Common myeloid progenitor, CD34-positive (primary cell): Measurements from ENCODE around the gene TMEM81. TPM values are rescaled to one million over a fixed set of nuclear protein-coding genes. Genes with fewer than 3 reads are reported as not detected.

Experiments
- CTCF ChIA-PET: fragments of 350-600 bp; sonication (Branson Sonifier 250); formaldehyde crosslinking; loops from one replicate; lab custom pipeline; 2021; ENCODE audit warnings: antibody characterized with exemption; lab: Charles Lee
- POLR2A ChIA-PET: fragments of 350-600 bp; sonication (Branson Sonifier 250); formaldehyde crosslinking; loops from one replicate; lab custom pipeline; 2021; ENCODE audit warnings: antibody characterized with exemption; lab: Charles Lee
- DNase-seq, 3 donors: peaks; one replicate each; pipeline versions ENCODE4 v3.0.0 to v3.0.0-alpha.2; 2013
- H3K27ac ChIP-seq, 2 experiments: 1 replicate in 1 of 2; 2 replicates in 1 of 2; pipeline ENCODE4 v1.7.0; 2013; ENCODE audit warnings: inconsistent platforms in 2 of 2, low read length in 2 of 2, mild to moderate bottlenecking in 2 of 2, low read depth in 1 of 2, moderate library complexity in 1 of 2; ENCODE audit not compliant: severe bottlenecking in 2 of 2, insufficient read depth in 1 of 2, poor library complexity in 1 of 2
- H3K27me3 ChIP-seq, 5 experiments: replicated peaks in 2 of 5; 1 replicate in 3 of 5; 2 replicates in 2 of 5; pipeline versions ENCODE4 v1.6.1 to v1.7.0; 2013; ENCODE audit warnings: low read length in 4 of 5, mild to moderate bottlenecking in 2 of 5, moderate library complexity in 2 of 5, inconsistent platforms in 1 of 5; ENCODE audit not compliant: insufficient read depth in 5 of 5, control insufficient read depth in 4 of 5
- H3K36me3 ChIP-seq, 4 experiments: 1 replicate in 2 of 4; 2 replicates in 2 of 4; pipeline versions ENCODE4 v1.6.1 to v1.7.0; 2013; ENCODE audit warnings: low read length in 3 of 4, control low read depth in 1 of 4, mild to moderate bottlenecking in 1 of 4; ENCODE audit not compliant: control insufficient read depth in 4 of 4, insufficient read depth in 4 of 4
- H3K4me1 ChIP-seq, 4 experiments: 1 replicate in 3 of 4; 2 replicates in 1 of 4; pipeline versions ENCODE4 v1.6.1 to v1.7.1; 2013; ENCODE audit warnings: low read length in 3 of 4, mild to moderate bottlenecking in 3 of 4, control low read depth in 1 of 4, inconsistent platforms in 1 of 4, moderate library complexity in 1 of 4; ENCODE audit not compliant: control insufficient read depth in 4 of 4, insufficient read depth in 4 of 4; ENCODE audit errors: control extremely low read depth in 1 of 4
- H3K4me3 ChIP-seq, 7 experiments: 1 replicate in 4 of 7; 2 replicates in 3 of 7; pipeline versions ENCODE4 v1.5.1 to v1.7.0; 2013; ENCODE audit warnings: mild to moderate bottlenecking in 7 of 7, low read length in 6 of 7, moderate library complexity in 6 of 7, inconsistent platforms in 2 of 7, low read depth in 2 of 7, control low read depth in 1 of 7; ENCODE audit not compliant: insufficient read depth in 4 of 7, control insufficient read depth in 1 of 7; ENCODE audit errors: extremely low read depth in 1 of 7
- H3K9me3 ChIP-seq, 5 experiments: 1 replicate in 4 of 5; 2 replicates in 1 of 5; pipeline versions ENCODE4 v1.6.1 to v1.7.1; 2013; ENCODE audit warnings: low read length in 4 of 5, mild to moderate bottlenecking in 2 of 5, inconsistent platforms in 1 of 5, low read depth in 1 of 5, moderate library complexity in 1 of 5; ENCODE audit not compliant: control insufficient read depth in 4 of 5, insufficient read depth in 2 of 5; ENCODE audit errors: control extremely low read depth in 1 of 5
- WGBS: methylation state at CpG from one replicate; pipeline ENCODE4 v1.1.5; 2013; ENCODE audit not compliant: insufficient coverage; 5-methylcytosine and 5-hydroxymethylcytosine counted together
- polyA plus RNA-seq: library from polyadenylated mRNA; unstranded; fragments of 120-200 nt; gene quantifications from one replicate; pipeline ENCODE4 v1.2.1, GENCODE V29; 2013

Gene TMEM81, protein sequence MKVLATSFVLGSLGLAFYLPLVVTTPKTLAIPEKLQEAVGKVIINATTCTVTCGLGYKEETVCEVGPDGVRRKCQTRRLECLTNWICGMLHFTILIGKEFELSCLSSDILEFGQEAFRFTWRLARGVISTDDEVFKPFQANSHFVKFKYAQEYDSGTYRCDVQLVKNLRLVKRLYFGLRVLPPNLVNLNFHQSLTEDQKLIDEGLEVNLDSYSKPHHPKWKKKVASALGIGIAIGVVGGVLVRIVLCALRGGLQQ
- polyA plus RNA-seq, result 1.2 TPM

DNA sequence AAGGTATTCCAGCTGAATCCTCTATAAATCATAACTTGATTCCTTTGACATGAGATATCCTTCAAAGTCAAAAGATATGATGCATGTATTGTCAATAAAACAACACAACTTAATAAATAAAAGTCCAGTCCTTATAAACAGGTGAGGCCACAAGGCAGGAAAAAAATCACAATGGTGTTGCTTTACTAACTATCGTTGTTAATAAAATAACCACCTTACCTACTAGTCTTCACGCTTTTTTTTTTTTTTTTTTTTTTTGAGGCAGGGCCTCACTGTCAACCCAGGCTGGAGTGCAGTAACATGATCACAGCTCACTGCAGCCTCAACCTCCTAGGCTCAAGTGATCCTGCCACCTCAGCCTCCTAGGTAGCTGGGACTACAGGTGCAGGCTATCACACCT lies at the start of gene TMEM81:
Gene TMEM81 (minus strand): TSS at position 101 of the 400 bp plus-strand sequence. CDS start 140 bp downstream, outside the sequence.
- POLR2A ChIA-PET, result no interaction called here
- WGBS, result no CpG with 5 or more reads among the region's 2 CpGs
- no peaks in the 10 kb centered on the region for H3K4me1 ChIP-seq
- H3K27me3 ChIP-seq, result no peaks in the 10 kb centered on the region
- no peak within 1 kb of the TSS for H3K27ac ChIP-seq
- DNase-seq, result no peak
- CTCF ChIA-PET, result interaction anchor here (0.7 to 1.5 kb wide), 2 partner anchors 65 to 94 kb away, joined by 3 to 4 read pairs; no protein-coding TSS in a partner anchor
- peaks cover 8 to 46% (median 27%) of the 10 kb centered on the region in 4 experiments for H3K36me3 ChIP-seq
- H3K4me3 ChIP-seq, result no peak within 1 kb of the TSS
- no peaks in the 10 kb centered on the region for H3K9me3 ChIP-seq

DNA sequence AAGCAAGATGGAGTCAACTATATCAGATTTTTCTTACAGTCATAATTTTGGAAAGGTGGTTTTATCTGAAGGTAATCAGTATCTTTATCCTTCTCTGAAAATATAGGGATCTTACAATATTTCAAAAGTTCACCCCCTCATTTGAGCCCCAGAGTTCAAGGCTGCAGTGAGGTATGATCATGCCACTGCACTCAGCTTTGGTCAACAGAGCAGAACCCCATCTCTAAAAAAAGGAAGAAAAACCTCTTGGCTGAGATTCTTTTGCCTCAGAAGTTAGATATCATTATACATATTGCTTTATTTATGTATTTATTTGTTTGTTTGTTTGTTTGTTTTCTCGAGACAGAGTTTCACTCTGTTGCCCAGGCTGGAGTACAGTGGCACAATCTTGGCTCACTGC lies 49.0 kb upstream of the TMEM81 start:
- Histone ChIP-seq H3K9me3 (no peaks in the 10 kb centered on the region), H3K27me3 (no peaks in the 10 kb centered on the region), H3K4me3 (no peak overlapping the region), H3K36me3 (no peaks in the 10 kb centered on the region), H3K27ac (no peak overlapping the region), H3K4me1 (no peaks in the 10 kb centered on the region)
- POLR2A ChIA-PET, result no interaction called here
- no CpG with 5 or more reads among the region's 1 CpG for WGBS
- CTCF ChIA-PET, result interaction anchor here (4.5 to 5.1 kb wide), 2 partner anchors 8 to 10 kb away, joined by 15 to 22 read pairs; no protein-coding TSS in a partner anchor
- no peak for DNase-seq

DNA sequence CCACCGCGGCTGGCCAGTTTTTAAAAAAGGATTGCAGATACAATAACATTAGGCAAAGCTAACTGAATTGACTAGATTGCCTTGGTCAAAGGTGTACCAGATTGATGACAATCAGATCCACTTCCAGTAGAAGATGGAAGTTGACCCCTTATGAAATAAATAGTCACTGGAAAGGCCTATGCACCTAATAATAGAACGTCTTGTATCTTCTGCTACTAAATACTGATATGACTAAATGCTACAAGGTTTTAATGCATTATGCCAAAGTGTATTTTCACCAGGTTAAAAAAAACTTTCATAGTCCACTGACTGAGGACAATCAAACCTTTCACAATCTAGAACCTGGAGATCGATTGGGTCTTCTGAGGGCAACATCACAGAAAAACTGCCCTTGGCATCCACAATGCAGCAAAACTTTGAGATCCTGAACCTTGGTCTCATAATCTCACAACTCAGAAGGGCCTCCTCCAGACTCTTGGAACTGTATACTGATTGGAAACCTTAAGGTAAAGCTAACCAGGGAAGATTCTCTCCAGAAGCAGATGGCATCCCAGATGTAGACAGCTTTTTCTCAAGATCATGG lies 45.3 kb upstream of the TMEM81 start:
- H3K4me3 ChIP-seq, result no peak overlapping the region
- no peaks in the 10 kb centered on the region for H3K27me3 ChIP-seq
- no peaks in the 10 kb centered on the region for H3K36me3 ChIP-seq
- H3K4me1 ChIP-seq, result no peaks in the 10 kb centered on the region
- no peaks in the 10 kb centered on the region for H3K9me3 ChIP-seq
- POLR2A ChIA-PET, result no interaction called here
- WGBS, result 92% methylated on average over 3 of the region's 4 CpGs
- DNase-seq, result no peak
- H3K27ac ChIP-seq, result no peak overlapping the region
- CTCF ChIA-PET, result interaction anchor here (1.6 to 4.5 kb wide), 2 partner anchors 12 to 128 kb away, joined by 5 to 15 read pairs; no protein-coding TSS in a partner anchor

DNA sequence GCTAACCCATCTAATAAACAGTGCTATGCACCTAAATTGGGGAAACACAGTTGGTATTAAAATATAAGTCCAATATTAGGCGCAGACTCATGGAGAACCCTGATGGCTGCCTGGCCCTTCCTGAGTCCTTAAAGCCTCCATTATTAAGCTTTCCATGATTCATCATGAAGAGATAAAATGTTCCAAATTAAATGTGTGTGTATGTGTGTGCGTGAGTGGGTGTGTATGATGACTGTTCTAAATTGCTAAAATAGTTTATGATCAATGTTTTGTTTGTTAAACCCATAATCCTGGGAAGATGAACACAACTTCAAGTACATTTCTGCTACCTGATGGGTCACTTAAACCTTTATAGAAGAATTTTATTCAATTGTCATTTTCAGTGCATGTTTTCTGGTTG lies 43.8 kb upstream of the TMEM81 start:
- H3K27me3 ChIP-seq, result no peaks in the 10 kb centered on the region
- ChIA-PET POLR2A (no interaction called here), CTCF (no interaction called here)
- H3K4me3 ChIP-seq, result no peak overlapping the region
- no peaks in the 10 kb centered on the region for H3K36me3 ChIP-seq
- H3K27ac ChIP-seq, result no peak overlapping the region
- no peaks in the 10 kb centered on the region for H3K9me3 ChIP-seq
- WGBS, result 100% methylated on average over 1 of the region's 2 CpGs
- DNase-seq, result no peak
- peaks cover 0 to under 1% (median under 1%) of the 10 kb centered on the region in 4 experiments for H3K4me1 ChIP-seq

DNA sequence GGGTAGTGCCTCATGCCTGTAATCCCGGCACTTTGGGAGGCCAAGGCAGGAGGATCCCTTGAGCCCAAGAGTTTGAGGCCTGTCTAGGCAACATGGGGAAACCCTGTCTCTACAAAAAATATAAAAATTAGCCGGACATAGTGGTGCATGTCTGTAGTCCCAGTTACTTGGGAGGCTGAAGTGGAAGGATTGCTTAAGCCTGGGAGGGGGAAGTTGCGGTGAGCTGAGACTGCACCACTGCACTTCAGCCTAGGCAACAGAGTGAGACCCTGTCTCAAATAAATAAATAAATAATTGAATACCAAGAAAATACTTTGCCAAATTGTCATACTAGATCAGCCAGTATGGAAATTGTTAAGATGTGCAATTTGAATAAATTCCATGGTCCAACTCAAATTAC lies 43.4 kb upstream of the TMEM81 start:
- DNase-seq, result no peak
- POLR2A ChIA-PET, result no interaction called here
- H3K36me3 ChIP-seq, result no peaks in the 10 kb centered on the region
- H3K27me3 ChIP-seq, result no peaks in the 10 kb centered on the region
- 89% methylated on average over 1 of the region's 3 CpGs for WGBS
- H3K4me3 ChIP-seq, result no peak overlapping the region
- H3K9me3 ChIP-seq, result no peaks in the 10 kb centered on the region
- H3K4me1 ChIP-seq, result peaks cover under 1 to 5% (median 4%) of the 10 kb centered on the region in 4 experiments
- no peak overlapping the region for H3K27ac ChIP-seq
- CTCF ChIA-PET, result interaction anchor here (1.0 kb wide), 1 partner anchor 18 kb away, joined by 3 read pairs; no protein-coding TSS in a partner anchor

DNA sequence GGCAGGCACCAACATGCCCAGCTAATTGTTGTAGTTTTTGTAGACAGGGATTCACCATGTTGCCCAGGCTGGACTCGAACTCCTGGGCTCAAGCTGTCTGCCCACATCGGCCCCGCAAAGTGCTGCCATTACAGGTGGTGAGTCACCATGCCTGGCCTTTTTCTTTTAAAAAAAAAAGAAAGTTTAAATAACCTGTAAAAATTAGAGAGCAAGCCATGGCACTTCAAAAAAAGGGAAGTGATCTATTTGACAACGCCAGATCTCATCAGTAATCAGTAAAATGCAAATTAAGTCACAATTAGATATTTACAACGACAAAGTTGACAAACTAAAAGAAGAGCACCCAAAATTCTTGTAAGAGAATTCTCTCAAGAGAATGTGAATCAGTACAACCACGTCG lies 40.5 kb upstream of the TMEM81 start:
- peak in 2 of 3 donors; percentile 35 to 57 for DNase-seq
- Histone ChIP-seq H3K27ac (no peak overlapping the region), H3K36me3 (no peaks in the 10 kb centered on the region), H3K27me3 (no peaks in the 10 kb centered on the region), H3K9me3 (no peaks in the 10 kb centered on the region), H3K4me1 (peaks cover 10 to 26% (median 19%) of the 10 kb centered on the region in 4 experiments), H3K4me3 (no peak overlapping the region)
- CTCF ChIA-PET, result interaction anchor here (2.9 to 3.9 kb wide), 2 partner anchors 10 to 16 kb away, joined by 22 to 30 read pairs; no protein-coding TSS in a partner anchor
- POLR2A ChIA-PET, result no interaction called here
- WGBS, result 100% methylated on average over 2 of the region's 7 CpGs

DNA sequence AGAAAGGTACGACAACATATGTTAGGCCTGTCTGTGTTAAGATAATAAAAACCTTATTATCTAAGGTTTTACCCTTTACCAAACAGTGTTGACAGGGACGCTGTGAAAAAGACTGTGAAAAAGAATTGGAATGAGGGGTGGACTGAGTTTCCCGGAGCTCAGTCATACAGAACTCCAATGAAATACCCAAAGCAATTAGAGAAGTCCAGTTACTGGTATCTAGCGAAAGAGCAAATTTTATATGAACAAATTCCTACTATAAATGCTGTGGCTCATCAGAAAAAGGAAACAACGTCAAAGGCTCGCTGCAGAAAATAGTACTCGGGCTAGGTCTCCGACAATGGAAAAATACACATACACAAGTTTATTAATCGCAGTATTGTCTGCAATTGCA lies 38.2 kb upstream of the TMEM81 start:
- Histone ChIP-seq H3K4me1 (peaks cover 10 to 42% (median 32%) of the 10 kb centered on the region in 4 experiments), H3K27me3 (no peaks in the 10 kb centered on the region), H3K27ac (peak overlapping the region; percentile 99 to 100), H3K4me3 (peak overlapping the region in 6 of 7 experiments; percentile 80 to 100 (median 96)), H3K36me3 (no peaks in the 10 kb centered on the region), H3K9me3 (no peaks in the 10 kb centered on the region)
- DNase-seq, result no peak
- CTCF ChIA-PET, result interaction anchor here (0.5 to 3.9 kb wide), 18 partner anchors 8 to 1493 kb away, joined by 3 to 30 read pairs (median 4); no protein-coding TSS in a partner anchor
- 14% methylated on average over 1 of the region's 9 CpGs for WGBS
- POLR2A ChIA-PET, result interaction anchor here (0.6 to 1.3 kb wide), 2 partner anchors 19 to 32 kb away, joined by 3 to 4 read pairs; no protein-coding TSS in a partner anchor
